A673 (cell line): ENCODE measurements around the gene PDE4B. TPM values are rescaled to one million over a fixed set of nuclear protein-coding genes. Genes with fewer than 3 reads are reported as not detected.

Experiments
- BruUV-seq: library from RNA; stranded (reverse); fragments of 400-500 nt; replicated peaks from 2 replicates; lab custom pipeline; 2021; lab: Mats Ljungman, UMichigan
- CTCF ChIA-PET: fragments of 300-600 bp; sonication (Branson Sonifier 250); formaldehyde crosslinking; loops from one replicate; lab custom pipeline; 2022; ENCODE audit warnings: antibody characterized with exemption; lab: Charles Lee
- POLR2A ChIA-PET: fragments of 300-600 bp; sonication (Branson Sonifier 250); formaldehyde crosslinking; loops from one replicate; lab custom pipeline; 2022; ENCODE audit warnings: antibody characterized with exemption; ENCODE audit not compliant: low non-redundant PET; lab: Charles Lee
- DNase-seq: peaks from one replicate; pipeline ENCODE4 v3.0.0-alpha.2; 2015; ENCODE audit warnings: low spot score
- H3K27ac ChIP-seq: fragments of 200-600 bp; sonication (generic); 2 replicates; pipeline ENCODE4 v1.5.1; 2016; ENCODE audit warnings: mixed run types, low read depth, mild to moderate bottlenecking, mixed read lengths, antibody characterized with exemption, low read length; ENCODE audit not compliant: poor library complexity, severe bottlenecking
- H3K27me3 ChIP-seq: fragments of 200-600 bp; sonication (generic); replicated peaks from 2 replicates; pipeline ENCODE4 v1.6.1; 2017; ENCODE audit warnings: mixed run types, low read depth, mild to moderate bottlenecking, mixed read lengths, antibody characterized with exemption, low read length; ENCODE audit not compliant: insufficient read depth, poor library complexity
- H3K36me3 ChIP-seq: fragments of 200-600 bp; sonication (generic); 2 replicates; pipeline ENCODE4 v1.6.1; 2016; ENCODE audit warnings: mixed run types, mild to moderate bottlenecking, mixed read lengths, antibody characterized with exemption, low read length; ENCODE audit not compliant: insufficient read depth, poor library complexity, severe bottlenecking
- H3K4me1 ChIP-seq: fragments of 200-600 bp; sonication (generic); 2 replicates; pipeline ENCODE4 v1.6.1; 2017; ENCODE audit warnings: mixed run types, mild to moderate bottlenecking, mixed read lengths, antibody characterized with exemption, low read length; ENCODE audit not compliant: insufficient read depth, poor library complexity, severe bottlenecking
- H3K4me3 ChIP-seq: fragments of 200-600 bp; sonication (generic); 2 replicates; pipeline ENCODE4 v1.5.1; 2016; ENCODE audit warnings: low read depth, mixed run types, mild to moderate bottlenecking, mixed read lengths, low read length; ENCODE audit not compliant: poor library complexity, severe bottlenecking
- H3K9me3 ChIP-seq: fragments of 200-600 bp; sonication (generic); 2 replicates; pipeline ENCODE4 v1.6.1; 2016; ENCODE audit warnings: mixed run types, low read depth, mild to moderate bottlenecking, mixed read lengths, antibody characterized with exemption, low read length; ENCODE audit not compliant: poor library complexity, severe bottlenecking
- CTCF ChIP-seq: fragments of 300-800, 200-600 bp; sonication (generic); conservative IDR thresholded peaks from 2 replicates; pipeline ENCODE4 v1.5.1; 2017; ENCODE audit warnings: low read depth, mild to moderate bottlenecking, antibody characterized with exemption, low read length, moderate library complexity, mixed read lengths
- EZH2 ChIP-seq: fragments of 200-600 bp; sonication (generic); IDR thresholded peaks from 2 replicates; pipeline ENCODE4 v1.6.1; 2017; ENCODE audit warnings: borderline replicate concordance, low read depth, mild to moderate bottlenecking, mixed read lengths, antibody characterized with exemption, low read length; ENCODE audit not compliant: poor library complexity, severe bottlenecking
- intact Hi-C: fragments of 100-400 bp; cut with micrococcal nuclease; formaldehyde crosslinking; loops from one replicate; pipeline ENCODE4 v1.10.0; 2022; ENCODE audit not compliant: unreplicated experiment
- total RNA-seq: library from RNA; stranded (reverse); gene quantifications from 2 replicates; pipeline ENCODE4 v1.2.3, GENCODE V29; 2021

PDE4B gene
- total RNA-seq, 1 experiment from 2014 or later = 20.0 TPM

- Histone ChIP-seq H3K36me3 (no peaks in the 10 kb centered on the region), H3K4me3 (no peak overlapping the region), H3K4me1 (no peaks in the 10 kb centered on the region), H3K27ac (no peak overlapping the region), H3K27me3 (no peaks in the 10 kb centered on the region), H3K9me3 (no peaks in the 10 kb centered on the region)
- TF ChIP-seq EZH2 = no peak
- no peak for TF ChIP-seq CTCF
- DNase-seq = no peak
- no TSS peak for BruUV-seq
- CTCF ChIA-PET = no interaction called here
- POLR2A ChIA-PET = no interaction called here
- intact Hi-C loops = no loop called here
Measured at GRCh38 chr1:65949230-65949626, 156.5 kb downstream of the PDE4B start.

GRCh38 chr1:65949933-65950332, 157.2 kb downstream of the PDE4B start:
- intact Hi-C loops = no loop called here
- no peaks in the 10 kb centered on the region for H3K36me3 ChIP-seq
- ChIA-PET CTCF (no interaction called here), POLR2A (no interaction called here)
- no peaks in the 10 kb centered on the region for H3K4me1 ChIP-seq
- no peak for DNase-seq
- H3K9me3 ChIP-seq = no peaks in the 10 kb centered on the region
- TF ChIP-seq EZH2 (no peak), CTCF (no peak)
- no peak overlapping the region for H3K27ac ChIP-seq
- H3K27me3 ChIP-seq = no peaks in the 10 kb centered on the region
- BruUV-seq = no TSS peak
- no peak overlapping the region for H3K4me3 ChIP-seq

- TF ChIP-seq CTCF = no peak
- no peak for TF ChIP-seq EZH2
- Histone ChIP-seq H3K9me3 (no peaks in the 10 kb centered on the region), H3K27ac (no peak overlapping the region), H3K4me3 (no peak overlapping the region), H3K4me1 (no peaks in the 10 kb centered on the region), H3K36me3 (no peaks in the 10 kb centered on the region), H3K27me3 (no peaks in the 10 kb centered on the region)
- intact Hi-C loops = no loop called here
- ChIA-PET CTCF (no interaction called here), POLR2A (no interaction called here)
- no peak for DNase-seq
- BruUV-seq = no TSS peak
Measured at GRCh38 chr1:65952696-65953095, 160.0 kb downstream of the PDE4B start.
